Stimulated activated CD4-positive, alpha-beta T cell treated with anti-CD3 and anti-CD28 coated beads, Interleukin-1b, Interleukin-23, amount 100 ng/mL, for 48 hours (primary cell): ENCODE data around the gene GSTA3.
A peak's percentile ranks its signal among the peaks of the same experiment; 100 is the strongest.
"Not testable (repeated sequence)": the region's sequence is repeated elsewhere in the genome, so short reads cannot be mapped to it uniquely, and the experiment has no call there.

Experiments used
- DNase-seq: peaks from one replicate; pipeline ENCODE4 v3.0.0-alpha.2; 2020

Gene GSTA3

DNA sequence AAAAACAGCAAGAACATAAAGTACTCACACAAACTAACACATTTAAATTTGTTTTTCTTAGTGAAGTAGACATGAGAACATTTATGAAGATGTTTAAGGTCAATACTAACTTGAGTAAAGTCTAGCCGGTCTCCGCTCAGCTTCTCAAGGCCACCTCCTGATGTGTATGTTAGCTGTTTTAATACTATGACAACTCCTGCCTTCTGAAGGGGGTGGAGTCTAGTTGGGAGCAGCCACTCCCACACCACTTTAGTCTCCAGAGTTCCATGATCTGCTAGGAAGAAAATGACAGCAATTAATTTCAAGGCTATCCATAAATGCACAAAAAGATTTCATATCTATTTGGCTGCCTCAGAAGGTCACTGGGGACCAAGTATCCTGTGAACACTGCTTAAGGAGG lies at the start of gene GSTA3:
Gene GSTA3 (minus strand): TSS at position 168 of the 400 bp plus-strand sequence. CDS start 3,864 bp downstream, outside the sequence.
- DNase-seq: no peak

DNA sequence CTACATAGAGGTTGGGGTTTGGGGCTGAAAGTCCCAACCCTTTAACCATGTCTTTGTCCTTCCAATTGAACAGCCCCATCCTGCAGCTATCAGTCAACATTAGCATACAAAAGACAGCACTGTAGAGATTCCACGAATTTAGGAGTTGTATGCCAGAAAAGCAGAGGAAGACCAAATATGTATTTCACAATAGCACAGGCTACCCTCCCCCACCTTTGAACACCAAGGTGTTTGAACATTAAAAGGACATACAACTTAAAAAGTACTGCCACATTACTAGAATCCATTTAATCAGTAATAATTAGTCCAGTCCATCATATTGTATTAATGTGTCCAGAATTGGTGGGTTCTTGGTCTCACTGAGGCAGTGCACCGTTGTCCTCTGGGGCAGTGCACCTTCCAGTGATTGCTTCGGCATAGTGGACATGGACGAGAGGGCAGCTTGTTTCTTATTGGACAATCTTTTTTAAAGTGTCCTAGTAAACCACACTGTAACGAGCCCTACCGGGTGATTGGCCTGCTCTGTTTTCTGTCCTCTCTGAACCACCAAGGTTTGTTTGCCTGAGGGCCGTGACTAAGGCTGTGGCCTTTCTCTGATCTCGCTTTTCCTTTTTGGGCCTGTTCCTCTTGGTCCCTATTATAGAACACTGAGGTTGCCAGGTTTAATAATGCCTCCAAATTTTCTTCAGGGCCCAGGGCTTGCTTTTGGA lies 49.2 kb upstream of the GSTA3 start:
- DNase-seq: no peak

DNA sequence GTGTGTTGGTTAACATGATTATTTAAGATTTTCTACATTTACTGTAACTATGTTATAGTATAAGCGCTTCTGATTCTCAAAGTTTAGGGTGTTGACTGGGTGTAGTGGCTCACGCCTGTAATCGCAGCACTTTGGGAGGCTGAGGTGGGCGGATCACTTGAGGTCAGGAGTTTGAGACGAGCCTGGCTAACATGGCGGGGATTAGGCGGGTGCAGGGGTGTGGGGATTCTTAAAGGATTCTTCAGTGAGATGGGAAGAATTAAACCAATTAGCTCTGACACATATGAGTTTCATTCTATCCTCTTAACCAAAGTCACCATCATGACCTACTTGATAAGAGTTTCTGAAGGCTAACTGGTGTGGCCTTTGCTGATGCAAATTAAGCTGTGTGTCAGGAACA lies 46.4 kb upstream of the GSTA3 start:
- DNase-seq: no peak

DNA sequence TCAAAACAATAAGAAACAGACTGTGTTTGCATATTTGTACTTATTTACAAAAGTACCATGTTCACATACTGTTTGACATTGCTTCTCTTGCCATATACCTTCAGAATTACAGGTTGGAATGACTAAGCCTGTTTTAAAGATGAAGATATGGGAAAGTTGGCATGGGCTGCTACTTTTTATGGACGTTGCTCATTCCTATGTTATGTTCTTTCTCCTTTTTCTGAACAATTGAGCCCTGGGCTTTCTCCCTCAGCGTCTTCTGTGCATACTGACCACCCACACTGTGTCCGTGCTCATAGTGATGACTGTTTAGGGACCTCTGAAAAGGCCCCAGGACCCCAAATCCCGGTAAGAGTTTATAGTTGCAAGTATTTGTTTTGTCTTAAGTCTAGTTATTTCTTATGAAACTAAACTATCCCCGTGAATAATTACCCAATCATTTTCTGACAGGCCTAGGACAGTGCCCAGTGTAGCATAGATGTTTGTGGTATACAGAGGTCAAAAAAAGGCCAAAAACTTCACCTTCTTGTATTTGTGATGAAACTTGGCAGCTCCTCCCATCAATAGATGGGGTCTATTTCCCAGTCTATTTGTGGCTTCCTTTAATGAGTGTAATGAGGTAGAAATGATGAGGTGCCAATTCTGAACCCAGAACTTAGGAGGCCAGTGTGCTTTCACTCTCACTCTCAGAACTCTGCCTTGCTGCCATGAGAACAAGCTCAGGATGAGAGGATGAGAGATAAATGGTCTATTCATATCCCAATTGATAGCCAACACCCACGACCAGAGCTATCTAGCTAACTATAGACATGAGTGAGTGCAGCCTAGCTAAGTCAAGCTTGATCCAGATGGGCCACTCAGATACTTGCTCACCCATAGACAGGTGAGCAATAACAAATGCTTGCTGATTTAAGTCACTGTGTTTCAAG lies 44.7 kb upstream of the GSTA3 start:
- DNase-seq: peak; percentile 6

DNA sequence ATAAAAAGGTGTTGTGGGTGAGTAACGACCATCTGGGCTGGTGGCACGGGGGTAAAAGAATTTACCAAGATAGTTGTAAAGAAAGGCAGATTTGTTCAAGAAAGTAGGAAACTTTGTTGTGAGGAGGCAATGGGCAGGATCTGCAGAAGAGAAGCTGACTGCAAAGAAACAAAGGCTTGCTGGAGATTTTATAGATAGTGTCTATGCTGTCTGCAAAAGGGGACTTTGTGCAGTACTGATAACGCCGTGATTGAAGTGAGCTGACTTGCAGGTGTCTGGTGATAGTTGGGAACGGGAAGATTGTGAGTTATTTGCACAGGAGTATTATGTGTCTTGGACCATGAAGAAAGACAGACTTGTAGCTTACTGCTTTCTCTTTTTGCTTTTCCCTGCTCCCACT lies 36.8 kb upstream of the GSTA3 start:
- no peak for DNase-seq

DNA sequence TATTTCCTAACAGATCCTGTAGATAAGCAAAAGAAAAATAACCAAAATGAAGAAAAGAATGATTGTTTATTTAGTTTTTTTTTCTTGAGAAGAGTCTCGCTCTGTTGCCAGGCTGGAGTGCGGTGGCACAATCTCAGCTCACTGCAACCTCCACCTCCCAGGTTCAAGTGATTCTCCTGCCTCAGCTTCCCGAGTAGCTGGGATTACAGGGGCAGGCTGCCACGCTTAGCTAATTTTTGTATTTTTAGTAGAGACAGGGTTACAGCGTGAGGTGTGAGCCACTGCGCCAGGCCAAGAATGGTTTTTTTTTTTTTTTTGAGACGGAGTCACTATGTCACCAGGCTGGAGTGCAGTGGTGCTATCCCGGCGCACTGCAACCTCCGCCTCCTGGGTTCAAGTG lies 33.3 kb upstream of the GSTA3 start:
- DNase-seq: not testable (repeated sequence)

DNA sequence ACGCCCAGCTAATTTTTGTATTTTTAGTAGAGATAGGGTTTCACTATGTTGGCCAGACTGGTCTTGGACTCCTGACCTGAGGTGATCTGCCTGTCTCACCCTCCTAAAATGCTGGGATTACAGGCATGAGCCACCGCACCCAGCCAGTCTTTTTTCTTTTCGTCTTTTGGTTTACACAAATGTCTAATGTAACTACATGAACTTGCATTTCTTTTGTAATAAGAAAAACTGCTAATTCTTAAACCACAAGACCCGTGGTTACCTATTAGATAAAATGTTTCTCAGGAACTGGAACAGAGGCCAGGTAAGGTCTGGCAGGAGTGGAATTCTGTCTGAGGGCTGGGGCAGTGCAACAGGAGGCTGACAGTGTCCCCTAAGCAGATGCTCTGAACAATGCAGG lies 32.7 kb upstream of the GSTA3 start:
- DNase-seq: no peak

DNA sequence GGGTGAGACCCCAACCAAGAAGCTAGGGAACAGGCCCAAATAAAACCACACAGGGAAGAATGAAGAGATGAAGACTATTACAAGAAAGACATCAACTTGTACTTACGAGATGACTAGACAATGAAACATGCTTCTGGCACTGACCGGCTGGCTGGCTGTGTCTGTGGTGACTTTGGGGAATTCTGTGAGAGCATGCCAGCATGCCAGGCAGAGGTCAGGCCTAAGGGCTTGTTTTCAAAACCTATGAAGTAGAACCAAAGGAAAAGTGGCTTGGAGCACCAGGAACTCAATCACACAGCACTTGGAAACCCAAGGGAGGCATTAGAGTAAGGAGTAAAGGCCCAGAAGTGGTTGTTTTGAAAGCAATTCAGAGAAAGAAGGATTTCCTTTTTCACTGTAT lies 28.4 kb upstream of the GSTA3 start:
- DNase-seq: no peak

DNA sequence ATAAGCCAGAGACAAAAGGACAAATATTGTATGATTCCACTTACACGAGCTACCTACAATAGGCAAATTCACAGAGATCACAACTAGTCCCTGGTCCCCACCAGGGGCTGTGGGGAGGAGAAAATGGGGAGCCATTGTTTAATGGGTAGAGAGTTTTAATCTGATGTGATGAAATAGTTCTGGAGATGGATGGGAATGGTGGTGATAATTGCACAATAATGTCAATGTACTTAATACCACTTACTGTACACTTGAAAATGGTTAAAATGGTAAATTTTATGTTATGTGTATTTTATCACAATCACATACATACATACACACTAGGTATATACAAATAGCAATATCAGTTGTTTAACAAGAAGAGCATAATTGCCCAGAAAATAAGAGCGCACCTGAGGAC lies 24.3 kb upstream of the GSTA3 start:
- DNase-seq: no peak

DNA sequence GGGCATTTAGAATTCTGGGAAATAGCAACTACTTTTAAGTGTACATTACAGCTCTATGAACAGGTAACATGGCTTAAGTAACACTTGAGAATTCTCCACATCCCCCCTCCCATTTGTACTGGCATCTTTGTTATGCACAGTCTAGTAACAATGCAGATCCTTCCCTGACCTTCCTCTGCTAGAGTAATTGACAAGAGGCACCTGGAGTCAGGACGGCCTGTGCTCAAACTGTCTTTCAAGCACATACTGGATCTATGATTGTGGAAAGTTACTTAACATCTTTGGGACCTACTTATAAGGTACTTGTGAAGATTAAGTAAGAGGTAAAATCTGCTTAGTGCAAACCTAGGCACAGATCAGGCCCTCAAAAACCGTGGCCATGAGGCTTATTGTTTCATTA lies 21.9 kb upstream of the GSTA3 start:
- DNase-seq: no peak

DNA sequence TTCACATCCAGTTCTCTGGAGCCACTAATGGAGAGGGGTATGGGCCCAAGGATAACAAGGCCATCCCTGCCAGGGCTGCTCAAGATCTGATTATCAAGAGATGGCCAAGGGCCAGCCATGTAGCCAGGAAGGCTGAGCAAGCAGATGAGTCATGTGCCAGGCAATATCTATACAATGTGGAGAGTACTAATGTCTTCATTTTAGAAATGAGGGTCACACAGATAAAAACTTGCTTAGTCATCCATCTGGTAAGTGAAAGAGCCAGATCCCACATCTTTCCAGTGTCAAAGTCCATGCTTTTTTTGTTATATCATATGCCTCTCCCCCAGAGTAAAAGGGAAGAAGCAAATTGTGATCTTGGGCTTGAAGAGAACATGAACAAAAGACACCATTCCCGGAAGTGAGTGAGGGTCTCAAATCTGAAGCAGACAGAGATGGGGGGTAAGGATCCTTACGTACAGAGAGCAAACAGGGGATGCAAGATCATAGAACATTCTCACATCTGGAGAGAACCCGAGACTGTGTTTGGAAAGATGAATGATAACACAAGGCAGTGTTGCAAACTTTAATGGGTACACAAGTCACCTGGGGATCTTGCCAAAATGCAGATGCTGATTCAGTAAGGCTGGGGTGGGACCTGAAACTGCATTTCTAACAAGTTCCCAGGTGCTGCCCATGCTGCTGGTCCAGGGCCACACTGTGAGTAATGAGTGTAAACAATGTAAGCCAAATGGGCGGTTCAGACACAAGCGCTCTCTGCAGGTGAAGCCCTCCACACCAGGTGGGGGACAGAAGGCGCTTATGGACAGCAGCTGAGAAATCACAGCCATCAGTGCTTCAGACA lies 20.0 kb upstream of the GSTA3 start:
- no peak for DNase-seq

DNA sequence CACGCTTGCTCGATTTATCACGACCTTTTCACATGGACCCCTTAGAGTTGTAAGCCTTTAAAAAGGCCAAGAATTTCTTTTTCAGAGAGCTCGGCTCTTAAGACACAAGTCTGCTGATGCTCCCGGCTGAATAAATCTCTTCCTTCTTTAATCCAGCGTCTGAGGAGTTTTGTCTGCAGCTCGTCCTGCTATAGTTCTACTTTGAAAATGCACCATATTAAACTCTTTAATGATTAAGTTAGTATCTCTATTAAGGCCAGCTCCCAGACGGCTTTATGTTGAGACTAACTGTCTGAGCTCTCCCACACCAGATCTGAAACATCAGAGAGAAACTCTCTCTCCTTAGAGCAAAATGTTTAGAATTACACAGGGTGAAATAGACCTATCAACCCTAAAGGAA lies 18.0 kb upstream of the GSTA3 start:
- DNase-seq: no peak

DNA sequence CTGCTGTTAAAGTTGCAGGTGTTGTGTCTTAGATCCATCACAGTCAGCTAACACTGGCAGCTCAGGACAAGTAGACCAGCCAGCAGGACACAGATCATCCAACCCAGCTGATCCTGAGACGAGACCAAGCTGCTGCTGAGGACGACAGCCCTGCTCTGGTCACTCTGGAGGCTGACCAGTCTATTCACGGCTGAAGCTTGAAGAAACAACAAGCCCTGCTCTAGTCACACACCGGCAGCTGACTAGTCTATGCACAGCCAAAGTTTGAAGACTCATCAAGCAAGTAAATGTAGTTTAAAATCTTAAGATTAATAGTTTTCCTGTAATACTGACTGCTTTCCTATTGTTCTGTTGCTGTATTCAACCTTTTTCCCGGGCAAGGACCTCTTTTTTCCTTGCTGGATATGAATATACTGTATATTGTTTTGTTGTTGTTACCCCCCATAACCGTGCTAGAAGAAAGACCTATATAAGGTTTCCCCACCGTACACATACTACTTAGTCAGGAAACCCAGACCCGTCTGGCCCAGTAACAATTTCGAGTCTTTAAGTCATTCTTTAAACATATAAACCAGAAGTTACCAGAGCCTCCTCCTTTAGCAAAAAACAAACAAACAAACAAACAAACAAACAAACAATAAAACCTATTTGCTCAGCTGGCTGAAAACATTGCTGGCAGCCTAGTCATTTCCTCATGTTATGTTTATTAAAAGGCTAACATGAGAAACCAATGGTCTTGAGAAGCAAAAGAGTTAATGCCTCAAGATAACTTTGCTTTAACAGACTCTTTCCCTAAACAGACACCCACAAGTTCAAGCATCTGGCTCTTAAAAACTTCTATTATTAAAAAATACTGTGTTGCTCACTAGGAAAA lies 16.7 kb upstream of the GSTA3 start:
- DNase-seq: no peak

DNA sequence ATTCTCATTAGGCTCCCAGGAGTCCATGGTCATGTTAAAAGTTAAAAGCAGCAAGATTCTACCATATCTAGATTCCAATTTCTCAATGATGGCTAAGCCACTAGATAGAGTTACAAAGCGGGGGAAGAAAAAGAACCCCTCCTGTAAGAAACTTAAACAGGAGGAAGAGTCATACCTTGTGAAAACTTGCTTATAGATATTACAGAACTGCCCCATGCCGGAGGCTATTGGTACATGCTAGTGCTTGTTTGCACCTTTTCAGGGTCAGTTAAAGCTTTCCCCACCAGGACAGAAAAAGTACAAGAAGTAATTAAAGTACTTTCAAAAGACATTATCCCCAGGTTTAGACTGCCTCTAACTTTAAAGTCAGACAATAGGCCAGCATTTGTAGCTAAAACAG lies 15.5 kb upstream of the GSTA3 start:
- no peak for DNase-seq

DNA sequence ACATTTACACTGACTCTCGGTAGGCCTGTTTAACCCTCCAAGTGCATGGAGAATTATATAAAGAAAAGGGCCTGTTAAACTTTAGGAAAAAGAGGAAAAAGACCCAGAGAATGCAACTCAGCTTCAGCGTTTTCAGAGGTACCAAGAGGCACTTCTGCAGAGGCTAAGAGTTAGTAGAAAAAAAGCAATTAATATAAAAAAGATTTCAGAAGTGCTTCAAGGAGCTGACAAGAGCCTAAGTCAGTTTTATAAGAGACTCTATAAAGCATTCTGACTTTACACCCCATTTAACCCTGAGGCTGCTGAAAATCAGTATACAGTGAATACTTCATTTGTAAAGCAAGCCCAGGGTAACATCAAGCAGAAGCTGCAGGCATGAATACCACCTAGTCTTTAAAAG lies 14.2 kb upstream of the GSTA3 start:
- not testable (repeated sequence) for DNase-seq

DNA sequence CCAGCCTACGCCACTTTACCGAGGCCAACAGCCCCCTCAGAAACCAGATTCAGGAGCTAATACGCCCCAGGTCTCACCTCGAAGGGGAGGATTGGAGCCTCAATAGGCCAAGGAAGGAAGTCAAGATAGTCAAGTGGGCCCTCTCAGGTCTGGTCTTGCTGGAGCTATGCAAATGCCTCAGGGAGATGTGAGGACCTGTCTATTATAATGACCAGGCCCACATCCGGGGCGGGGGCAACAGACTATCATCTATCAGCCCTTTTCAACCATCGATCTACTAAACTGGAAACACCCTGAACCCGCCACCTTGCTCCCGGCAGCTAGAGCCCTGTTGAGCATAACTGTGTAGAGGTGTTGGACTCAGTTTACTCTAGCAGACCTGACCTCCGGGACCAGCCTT lies 12.7 kb upstream of the GSTA3 start:
- DNase-seq: no peak

DNA sequence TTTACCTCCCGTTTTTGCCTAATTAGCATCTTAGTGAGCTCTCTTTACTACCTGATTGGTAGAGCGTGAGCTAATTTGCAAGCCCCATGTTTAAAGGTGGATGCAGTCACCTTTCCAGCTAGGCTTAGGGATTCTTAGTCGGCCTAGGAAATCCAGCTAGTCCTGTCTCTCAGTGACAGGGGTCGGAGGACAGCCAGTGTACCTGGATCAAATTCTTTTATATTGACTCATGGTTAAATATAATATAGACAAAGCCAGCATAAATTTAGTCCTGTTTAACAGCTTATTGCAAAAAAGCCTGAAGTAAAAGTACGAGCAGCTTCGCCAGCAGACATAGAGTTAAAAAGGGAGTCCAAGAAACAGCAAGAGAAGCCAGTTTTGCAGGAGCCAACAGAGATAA lies 12.2 kb upstream of the GSTA3 start:
- DNase-seq: no peak

DNA sequence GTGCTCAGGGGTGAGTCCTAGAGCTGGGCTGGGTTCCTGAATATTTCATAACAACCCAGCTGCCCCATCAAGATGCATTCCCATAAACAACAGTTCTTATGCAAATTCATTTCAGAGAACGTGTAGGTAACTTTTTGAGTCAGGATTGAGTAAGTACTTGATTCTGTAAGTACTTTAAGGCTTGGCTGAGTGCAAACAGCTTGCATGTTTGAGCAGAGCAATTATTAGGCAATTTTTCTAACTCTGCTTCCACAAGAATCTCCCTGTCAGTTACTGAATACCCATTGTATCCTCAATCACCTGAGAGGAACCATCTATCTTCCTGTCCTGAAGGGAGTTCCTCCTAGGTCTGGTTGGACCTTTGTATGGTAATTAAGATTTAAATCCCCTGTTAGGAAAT lies 10.0 kb upstream of the GSTA3 start:
- not testable (repeated sequence) for DNase-seq

DNA sequence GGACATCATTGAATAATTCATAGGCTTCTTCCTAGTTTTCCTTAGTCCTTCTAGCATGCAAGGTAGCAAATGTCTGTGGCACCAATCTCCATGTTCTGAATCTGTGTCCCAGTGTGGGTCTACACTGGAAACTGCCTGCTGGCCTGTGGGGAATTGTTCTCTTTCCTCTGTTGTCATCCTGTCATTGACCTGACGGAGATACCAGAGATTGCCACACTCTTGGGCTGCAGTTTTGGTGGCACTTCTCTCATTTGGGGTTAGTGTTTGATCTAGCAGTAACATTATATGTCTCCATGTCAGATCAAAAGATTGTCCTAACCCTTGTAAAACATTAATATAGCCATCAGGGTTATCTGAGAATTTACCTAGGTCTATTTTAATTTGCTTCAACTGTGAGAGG lies 9.3 kb upstream of the GSTA3 start:
- DNase-seq: not testable (repeated sequence)

DNA sequence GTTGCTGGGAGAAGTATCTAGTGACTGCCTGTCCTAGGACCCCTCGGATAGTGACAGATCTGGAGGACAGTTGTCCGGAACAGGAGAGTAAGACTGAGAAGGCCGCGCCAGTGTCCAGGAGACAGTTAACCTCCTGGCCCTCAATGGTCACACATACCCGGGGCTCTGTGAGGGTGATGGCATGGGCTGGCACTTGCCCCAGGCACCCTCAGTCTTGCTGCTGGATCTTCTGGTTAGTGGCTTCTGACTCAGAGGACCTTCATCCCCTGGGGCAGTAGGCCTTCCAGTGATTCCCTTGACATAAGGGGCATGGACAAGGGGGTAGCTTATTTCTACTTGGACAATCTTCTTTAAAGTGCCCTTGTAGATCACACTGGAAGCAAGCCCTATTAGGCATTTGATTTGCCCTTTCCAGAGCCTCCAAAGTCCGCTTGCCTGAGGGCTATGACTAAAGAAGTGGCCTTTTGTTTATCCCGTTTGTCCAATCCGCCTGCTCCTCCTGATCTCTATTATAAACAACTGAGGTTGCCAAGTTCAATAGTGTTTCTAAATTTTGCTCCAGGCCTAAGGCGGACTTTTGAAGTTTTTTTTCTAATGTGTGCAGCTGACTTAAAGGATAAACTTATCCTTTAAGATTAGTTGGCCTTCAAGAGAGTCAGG lies 8.7 kb upstream of the GSTA3 start:
- DNase-seq: not testable (repeated sequence)

DNA sequence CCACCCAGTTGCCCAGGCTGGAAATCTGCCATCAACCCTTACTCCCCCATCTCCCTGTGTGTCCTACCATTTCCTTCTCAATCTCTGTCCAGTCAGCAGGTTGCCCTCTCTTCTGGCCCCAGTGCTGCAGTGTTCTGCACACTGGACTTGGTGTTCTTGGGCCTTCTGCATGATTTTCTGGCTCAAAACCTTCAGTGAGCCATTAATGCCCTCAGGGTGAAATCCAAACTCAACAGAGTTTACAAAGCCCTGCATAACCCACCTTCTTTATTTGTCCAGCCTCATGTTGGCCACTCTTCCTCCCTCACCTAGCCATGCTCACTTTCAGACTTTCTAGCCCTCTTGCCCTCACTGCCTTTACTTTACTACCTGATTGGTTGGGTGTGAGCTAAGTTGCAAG lies 5.0 kb upstream of the GSTA3 start:
- DNase-seq: no peak

DNA sequence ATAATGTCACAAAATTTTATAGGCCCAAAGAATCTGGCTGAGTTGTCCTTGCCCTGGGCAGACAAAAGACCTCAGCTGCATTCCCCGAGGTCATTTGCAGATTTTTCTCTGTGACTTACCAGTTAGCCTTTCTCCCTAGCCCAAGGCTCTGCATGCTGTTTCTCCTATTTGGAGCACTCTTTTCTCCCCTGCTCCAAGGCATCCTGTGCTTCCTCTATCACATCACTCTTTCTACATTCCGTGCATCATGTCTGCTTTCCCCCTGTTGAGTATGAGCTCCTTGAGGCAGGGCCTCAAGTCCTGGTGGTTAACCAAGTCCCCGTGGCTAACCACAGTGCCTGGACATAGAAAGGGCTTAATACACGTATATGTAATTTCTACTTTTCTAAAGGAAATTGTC lies 593 bp upstream of the GSTA3 start:
- DNase-seq: no peak
